HEK293 (cell line): ENCODE results near the gene IL17D.

ENCODE experiments used
- CTCF ChIA-PET: fragments of 350-600 bp; formaldehyde crosslinking; extraction: SDS; loops from one replicate; lab custom pipeline; 2021; ENCODE audit warnings: antibody characterized with exemption; lab: Yijun Ruan, JAX
- POLR2A ChIA-PET: fragments of 300-600 bp; formaldehyde crosslinking; extraction: SDS; loops from one replicate; lab custom pipeline; 2020; ENCODE audit warnings: antibody characterized with exemption, inconsistent platforms; lab: Yijun Ruan, JAX
- H3K27ac ChIP-seq: fragments of 200-500 bp; sonication (Bioruptor generic); 2 replicates; pipeline ENCODE4 v1.5.1; 2014; ENCODE audit warnings: low read depth, low read length, control low read depth, inconsistent platforms; ENCODE audit errors: extremely low read depth
- H3K36me3 ChIP-seq, 2 experiments: fragments of 200-500 bp in 1 of 2; sonication (Bioruptor generic) in 1 of 2; 1 replicate in 1 of 2; 2 replicates in 1 of 2; pipeline ENCODE4 v1.5.1; 2014 to 2017; ENCODE audit warnings: inconsistent platforms in 2 of 2, low read length in 2 of 2; ENCODE audit not compliant: control insufficient read depth in 2 of 2, insufficient read depth in 1 of 2
- H3K4me1 ChIP-seq: fragments of 200-500 bp; sonication (Bioruptor generic); 2 replicates; pipeline ENCODE4 v1.5.1; 2014; ENCODE audit warnings: mild to moderate bottlenecking, low read length, inconsistent platforms; ENCODE audit not compliant: control insufficient read depth, insufficient read depth
- H3K4me3 ChIP-seq: 2 replicates; pipeline ENCODE4 v1.5.1; 2011; ENCODE audit warnings: low read depth, mild to moderate bottlenecking, control low read depth, low read length, moderate library complexity
- H3K9me3 ChIP-seq: fragments of 200-500 bp; sonication (Bioruptor generic); 2 replicates; pipeline ENCODE4 v1.5.1; 2014; ENCODE audit warnings: low read depth, low read length, inconsistent platforms; ENCODE audit not compliant: control insufficient read depth, insufficient read depth
- GLIS2 ChIP-seq: fragments of 450-650 bp; formaldehyde crosslinking; IDR thresholded peaks from 2 replicates; pipeline ENCODE4 v1.5.1; 2016; ENCODE audit warnings: missing biosample characterization, missing genetic modification characterization
- HOXC10 ChIP-seq: sonication (generic); formaldehyde crosslinking; IDR thresholded peaks from 2 replicates; pipeline ENCODE4 v1.8.1; 2023; ENCODE audit warnings: mild to moderate bottlenecking, missing genetic modification reagents
- INSM2 ChIP-seq: fragments of 450-650 bp; formaldehyde crosslinking; IDR thresholded peaks from 2 replicates; pipeline ENCODE4 v1.5.1; 2016; ENCODE audit warnings: missing biosample characterization, missing genetic modification characterization
- KLF7 ChIP-seq: fragments of 450-650 bp; formaldehyde crosslinking; IDR thresholded peaks from 2 replicates; pipeline ENCODE4 v1.5.1; 2016; ENCODE audit warnings: missing biosample characterization, missing genetic modification characterization, borderline replicate concordance
- PATZ1 ChIP-seq: fragments of 450-650 bp; formaldehyde crosslinking; IDR thresholded peaks from 2 replicates; pipeline ENCODE4 v1.5.1; 2016; ENCODE audit warnings: missing biosample characterization, missing genetic modification characterization
- PBX3 ChIP-seq: sonication (generic); formaldehyde crosslinking; IDR thresholded peaks from 2 replicates; pipeline ENCODE4 v1.8.1; 2022; ENCODE audit warnings: mild to moderate bottlenecking, moderate library complexity, missing genetic modification reagents
- ZBTB1 ChIP-seq: fragments of 450-650 bp; formaldehyde crosslinking; IDR thresholded peaks from 2 replicates; pipeline ENCODE4 v1.5.1; 2016; ENCODE audit warnings: missing biosample characterization, missing genetic modification characterization
- ZBTB20 ChIP-seq: fragments of 450-650 bp; formaldehyde crosslinking; IDR thresholded peaks from 2 replicates; pipeline ENCODE4 v1.5.1; 2016; ENCODE audit warnings: missing biosample characterization, missing genetic modification characterization
- ZBTB7A ChIP-seq: fragments of 450-650 bp; formaldehyde crosslinking; IDR thresholded peaks from 2 replicates; pipeline ENCODE4 v1.5.1; 2016; ENCODE audit warnings: low read depth, missing biosample characterization, missing genetic modification characterization
- ZNF112 ChIP-seq: fragments of 450-650 bp; formaldehyde crosslinking; IDR thresholded peaks from 2 replicates; pipeline ENCODE4 v1.5.0; 2017; ENCODE audit warnings: missing biosample characterization, missing genetic modification characterization
- ZNF174 ChIP-seq: fragments of 450-650 bp; formaldehyde crosslinking; IDR thresholded peaks from 2 replicates; pipeline ENCODE4 v1.5.0; 2017; ENCODE audit warnings: missing biosample characterization, mild to moderate bottlenecking, missing genetic modification characterization
- ZNF23 ChIP-seq: fragments of 450-650 bp; formaldehyde crosslinking; IDR thresholded peaks from 2 replicates; pipeline ENCODE4 v1.5.1; 2016; ENCODE audit warnings: missing biosample characterization, missing genetic modification characterization, borderline replicate concordance
- ZNF398 ChIP-seq: fragments of 450-650 bp; formaldehyde crosslinking; IDR thresholded peaks from 2 replicates; pipeline ENCODE4 v1.5.1; 2017; ENCODE audit warnings: missing biosample characterization, missing genetic modification characterization
- ZNF416 ChIP-seq: fragments of 450-650 bp; formaldehyde crosslinking; IDR thresholded peaks from 2 replicates; pipeline ENCODE4 v1.5.1; 2016; ENCODE audit warnings: missing biosample characterization, missing genetic modification characterization
- ZNF585B ChIP-seq: fragments of 450-650 bp; formaldehyde crosslinking; IDR thresholded peaks from 2 replicates; pipeline ENCODE4 v1.5.1; 2016; ENCODE audit warnings: missing biosample characterization, missing genetic modification characterization
- ZNF701 ChIP-seq: fragments of 450-650 bp; formaldehyde crosslinking; IDR thresholded peaks from 2 replicates; pipeline ENCODE4 v1.5.1; 2016; ENCODE audit warnings: missing biosample characterization, missing genetic modification characterization
- ZNF747 ChIP-seq: fragments of 450-650 bp; formaldehyde crosslinking; IDR thresholded peaks from 2 replicates; pipeline ENCODE4 v1.5.1; 2016; ENCODE audit warnings: missing biosample characterization, missing genetic modification characterization
- ZNF791 ChIP-seq: fragments of 450-650 bp; formaldehyde crosslinking; IDR thresholded peaks from 2 replicates; pipeline ENCODE4 v1.5.1; 2016; ENCODE audit warnings: missing biosample characterization, missing genetic modification characterization
- TF ChIP-seq, protein P1 (sequence below): fragments of 450-650 bp; formaldehyde crosslinking; IDR thresholded peaks from 2 replicates; pipeline ENCODE4 v1.5.1; 2016; ENCODE audit warnings: missing biosample characterization, missing genetic modification characterization
- TF ChIP-seq, protein P2 (sequence below): fragments of 450-650 bp; formaldehyde crosslinking; IDR thresholded peaks from 2 replicates; pipeline ENCODE4 v1.5.1; 2017; ENCODE audit warnings: missing biosample characterization, missing genetic modification characterization
- TF ChIP-seq, protein P3 (sequence below): fragments of 450-650 bp; formaldehyde crosslinking; IDR thresholded peaks from 2 replicates; pipeline ENCODE4 v1.5.1; 2016; ENCODE audit warnings: missing biosample characterization, missing genetic modification characterization

Gene IL17D

GRCh38 chr13:20682061-20682460 is 21.4 kb upstream of the IL17D start:
- no peaks in the 10 kb centered on the region for H3K9me3 ChIP-seq
- ChIA-PET CTCF (no interaction called here), POLR2A (no interaction called here)
- H3K4me3 ChIP-seq, result no peak overlapping the region
- TF ChIP-seq HOXC10 (no peak), GLIS2 (tag by site-specific recombination) (no peak), ZNF701 (tag by site-specific recombination) (no peak), ZNF747 (tag by site-specific recombination) (no peak), INSM2 (no peak), ZNF174 (tag by site-specific recombination) (no peak), PATZ1 (tag by site-specific recombination) (no peak), ZNF416 (tag by site-specific recombination) (no peak)
- TF ChIP-seq, protein P1, sequence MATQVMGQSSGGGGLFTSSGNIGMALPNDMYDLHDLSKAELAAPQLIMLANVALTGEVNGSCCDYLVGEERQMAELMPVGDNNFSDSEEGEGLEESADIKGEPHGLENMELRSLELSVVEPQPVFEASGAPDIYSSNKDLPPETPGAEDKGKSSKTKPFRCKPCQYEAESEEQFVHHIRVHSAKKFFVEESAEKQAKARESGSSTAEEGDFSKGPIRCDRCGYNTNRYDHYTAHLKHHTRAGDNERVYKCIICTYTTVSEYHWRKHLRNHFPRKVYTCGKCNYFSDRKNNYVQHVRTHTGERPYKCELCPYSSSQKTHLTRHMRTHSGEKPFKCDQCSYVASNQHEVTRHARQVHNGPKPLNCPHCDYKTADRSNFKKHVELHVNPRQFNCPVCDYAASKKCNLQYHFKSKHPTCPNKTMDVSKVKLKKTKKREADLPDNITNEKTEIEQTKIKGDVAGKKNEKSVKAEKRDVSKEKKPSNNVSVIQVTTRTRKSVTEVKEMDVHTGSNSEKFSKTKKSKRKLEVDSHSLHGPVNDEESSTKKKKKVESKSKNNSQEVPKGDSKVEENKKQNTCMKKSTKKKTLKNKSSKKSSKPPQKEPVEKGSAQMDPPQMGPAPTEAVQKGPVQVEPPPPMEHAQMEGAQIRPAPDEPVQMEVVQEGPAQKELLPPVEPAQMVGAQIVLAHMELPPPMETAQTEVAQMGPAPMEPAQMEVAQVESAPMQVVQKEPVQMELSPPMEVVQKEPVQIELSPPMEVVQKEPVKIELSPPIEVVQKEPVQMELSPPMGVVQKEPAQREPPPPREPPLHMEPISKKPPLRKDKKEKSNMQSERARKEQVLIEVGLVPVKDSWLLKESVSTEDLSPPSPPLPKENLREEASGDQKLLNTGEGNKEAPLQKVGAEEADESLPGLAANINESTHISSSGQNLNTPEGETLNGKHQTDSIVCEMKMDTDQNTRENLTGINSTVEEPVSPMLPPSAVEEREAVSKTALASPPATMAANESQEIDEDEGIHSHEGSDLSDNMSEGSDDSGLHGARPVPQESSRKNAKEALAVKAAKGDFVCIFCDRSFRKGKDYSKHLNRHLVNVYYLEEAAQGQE (tag by site-specific recombination), result no peak
- peaks cover 0 to 2% of the 10 kb centered on the region in 2 experiments; a peak in 1 of 3 replicates for H3K36me3 ChIP-seq
- no peak overlapping the region for H3K27ac ChIP-seq
- no peaks in the 10 kb centered on the region for H3K4me1 ChIP-seq

DNA sequence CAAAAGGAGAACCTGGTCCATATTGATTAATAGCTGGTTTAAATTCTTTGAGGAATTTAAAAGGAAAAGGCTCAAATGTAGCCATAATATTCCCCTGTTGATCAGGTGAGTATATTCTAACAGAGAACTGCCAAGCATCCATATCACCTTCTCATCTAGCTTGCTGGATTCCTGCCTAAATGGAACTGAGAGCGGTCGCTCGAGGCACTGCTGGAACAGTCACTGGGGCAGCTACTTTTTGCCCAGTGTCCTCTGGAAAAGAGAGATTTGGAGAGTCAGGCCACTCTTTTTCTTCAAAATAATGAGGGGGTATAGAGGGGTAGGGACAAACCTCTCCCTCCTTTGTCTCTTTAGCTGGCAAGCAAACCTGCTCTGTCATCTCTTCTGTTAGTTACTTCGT is 19.5 kb upstream of the IL17D start:
- H3K9me3 ChIP-seq, result no peaks in the 10 kb centered on the region
- peaks cover 0 to 2% of the 10 kb centered on the region in 2 experiments; a peak in 1 of 3 replicates for H3K36me3 ChIP-seq
- POLR2A ChIA-PET, result no interaction called here
- no peak overlapping the region for H3K27ac ChIP-seq
- H3K4me3 ChIP-seq, result no peak overlapping the region
- CTCF ChIA-PET, result no interaction called here
- H3K4me1 ChIP-seq, result no peaks in the 10 kb centered on the region
- TF ChIP-seq ZNF585B (tag by site-specific recombination) (no peak), ZNF398 (no peak), KLF7 (no peak), ZBTB1 (no peak), ZBTB20 (no peak), ZNF23 (tag by site-specific recombination) (no peak), ZNF112 (tag by site-specific recombination) (no peak), ZBTB7A (no peak), PBX3 (no peak), ZNF791 (tag by site-specific recombination) (no peak)
- TF ChIP-seq, protein P2, sequence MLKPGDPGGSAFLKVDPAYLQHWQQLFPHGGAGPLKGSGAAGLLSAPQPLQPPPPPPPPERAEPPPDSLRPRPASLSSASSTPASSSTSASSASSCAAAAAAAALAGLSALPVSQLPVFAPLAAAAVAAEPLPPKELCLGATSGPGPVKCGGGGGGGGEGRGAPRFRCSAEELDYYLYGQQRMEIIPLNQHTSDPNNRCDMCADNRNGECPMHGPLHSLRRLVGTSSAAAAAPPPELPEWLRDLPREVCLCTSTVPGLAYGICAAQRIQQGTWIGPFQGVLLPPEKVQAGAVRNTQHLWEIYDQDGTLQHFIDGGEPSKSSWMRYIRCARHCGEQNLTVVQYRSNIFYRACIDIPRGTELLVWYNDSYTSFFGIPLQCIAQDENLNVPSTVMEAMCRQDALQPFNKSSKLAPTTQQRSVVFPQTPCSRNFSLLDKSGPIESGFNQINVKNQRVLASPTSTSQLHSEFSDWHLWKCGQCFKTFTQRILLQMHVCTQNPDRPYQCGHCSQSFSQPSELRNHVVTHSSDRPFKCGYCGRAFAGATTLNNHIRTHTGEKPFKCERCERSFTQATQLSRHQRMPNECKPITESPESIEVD (tag by site-specific recombination), result no peak
- TF ChIP-seq, protein P3, sequence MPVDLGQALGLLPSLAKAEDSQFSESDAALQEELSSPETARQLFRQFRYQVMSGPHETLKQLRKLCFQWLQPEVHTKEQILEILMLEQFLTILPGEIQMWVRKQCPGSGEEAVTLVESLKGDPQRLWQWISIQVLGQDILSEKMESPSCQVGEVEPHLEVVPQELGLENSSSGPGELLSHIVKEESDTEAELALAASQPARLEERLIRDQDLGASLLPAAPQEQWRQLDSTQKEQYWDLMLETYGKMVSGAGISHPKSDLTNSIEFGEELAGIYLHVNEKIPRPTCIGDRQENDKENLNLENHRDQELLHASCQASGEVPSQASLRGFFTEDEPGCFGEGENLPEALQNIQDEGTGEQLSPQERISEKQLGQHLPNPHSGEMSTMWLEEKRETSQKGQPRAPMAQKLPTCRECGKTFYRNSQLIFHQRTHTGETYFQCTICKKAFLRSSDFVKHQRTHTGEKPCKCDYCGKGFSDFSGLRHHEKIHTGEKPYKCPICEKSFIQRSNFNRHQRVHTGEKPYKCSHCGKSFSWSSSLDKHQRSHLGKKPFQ (tag by site-specific recombination), result no peak
